Fibroblast of villous mesenchyme (primary cell): ENCODE results near the gene MINDY4. TPM values are rescaled to one million over a fixed set of nuclear protein-coding genes. Genes with fewer than 3 reads are reported as not detected.

ENCODE experiments used
- DNase-seq: peaks from one replicate; pipeline ENCODE4 v3.0.0-alpha.2; 2010; ENCODE audit warnings: low read depth
- H3K4me3 ChIP-seq: 2 replicates; pipeline ENCODE4 v1.5.1; 2011; ENCODE audit warnings: low read depth, mild to moderate bottlenecking, low read length
- CTCF ChIP-seq: IDR thresholded peaks from 2 replicates; pipeline ENCODE4 v1.5.1; 2012; ENCODE audit warnings: low read depth, mild to moderate bottlenecking, low read length; ENCODE audit not compliant: insufficient read depth
- total RNA-seq: library from RNA; depleted of rRNA; stranded (reverse); fragments of >200 nt; gene quantifications from 2 replicates; pipeline ENCODE4 v1.2.3, GENCODE V29; 2012

The MINDY4 gene
- total RNA-seq, 1 donor = 17.3 TPM

- H3K4me3 ChIP-seq = no peak overlapping the region
- no peak for TF ChIP-seq CTCF
- DNase-seq = no peak
Measured at GRCh38 chr7:30904561-30904960, 133.3 kb downstream of the MINDY4 start.

- DNase-seq = no peak
- no peak for TF ChIP-seq CTCF
- no peak overlapping the region for H3K4me3 ChIP-seq
Measured at GRCh38 chr7:30905078-30906012, 134.1 kb downstream of the MINDY4 start.

- no peak for TF ChIP-seq CTCF
- DNase-seq = no peak
- no peak overlapping the region for H3K4me3 ChIP-seq
Measured at GRCh38 chr7:30906014-30906413, 134.8 kb downstream of the MINDY4 start.

- H3K4me3 ChIP-seq = no peak overlapping the region
- TF ChIP-seq CTCF = no peak
- DNase-seq = no peak
Measured at GRCh38 chr7:30906515-30907240, 135.5 kb downstream of the MINDY4 start.

GRCh38 chr7:30907527-30908267 lies 136.5 kb downstream of the MINDY4 start:
- no peak overlapping the region for H3K4me3 ChIP-seq
- TF ChIP-seq CTCF = no peak
- peak; percentile 32 for DNase-seq

- peak; percentile 16 for TF ChIP-seq CTCF
- DNase-seq = no peak
- no peak overlapping the region for H3K4me3 ChIP-seq
Measured at GRCh38 chr7:30908681-30909080, 137.5 kb downstream of the MINDY4 start.
